Vagina (tissue), 2 donors: ENCODE data around the gene PEX26. TPM values are rescaled to one million over a fixed set of nuclear protein-coding genes. Genes with fewer than 3 reads are reported as not detected.

Source experiments
- DNase-seq, 2 donors: peaks; one replicate each; pipeline ENCODE4 v3.0.0-alpha.2; 2017; ENCODE audit errors: extremely low spot score in 2 of 2
- H3K27ac ChIP-seq: fragments of 200-600 bp; sonication (generic); one replicate; pipeline ENCODE4 v1.5.1; 2019
- H3K27me3 ChIP-seq: fragments of 200-600 bp; sonication (generic); one replicate; pipeline ENCODE4 v1.5.1; 2019
- H3K36me3 ChIP-seq, 2 donors: fragments of 200-600 bp; sonication (generic); one replicate each; pipeline ENCODE4 v1.5.1; 2017 to 2019
- H3K4me1 ChIP-seq: fragments of 200-600 bp; sonication (generic); one replicate; pipeline ENCODE4 v1.5.1; 2019
- H3K4me3 ChIP-seq, 2 donors: fragments of 200-600 bp; sonication (generic); 1 replicate in 1 of 2; 2 replicates in 1 of 2; pipeline ENCODE4 v1.5.1; 2016 to 2019
- H3K9me3 ChIP-seq: fragments of 200-600 bp; sonication (generic); one replicate; pipeline ENCODE4 v1.5.1; 2019
- CTCF ChIP-seq, 3 experiments: fragments of 450-650 bp in 2 of 3; fragments of 200-600 bp in 1 of 3; sonication (generic) in 1 of 3; IDR thresholded peaks; one replicate each; pipeline ENCODE4 v1.5.1; 2017 to 2019; ENCODE audit warnings: antibody characterized with exemption in 3 of 3, mild to moderate bottlenecking in 2 of 3, moderate library complexity in 2 of 3
- POLR2A ChIP-seq, 2 donors: fragments of 450-650 bp; IDR thresholded peaks; one replicate each; pipeline ENCODE4 v1.6.1; 2017; ENCODE audit warnings: antibody characterized with exemption in 2 of 2, mild to moderate bottlenecking in 2 of 2, moderate library complexity in 2 of 2
- POLR2AphosphoS5 ChIP-seq, 2 donors: sonication (generic); formaldehyde crosslinking; IDR thresholded peaks; one replicate each; pipeline ENCODE4 v1.9.0; 2017; ENCODE audit warnings: antibody characterized with exemption in 2 of 2, mild to moderate bottlenecking in 2 of 2, low read depth in 1 of 2; ENCODE audit not compliant: insufficient read depth in 1 of 2
- intact Hi-C: fragments of 100-400 bp; cut with DNase I; formaldehyde crosslinking; loops from one replicate; pipeline ENCODE4 v1.15.1; 2023
- total RNA-seq: library from RNA; depleted of rRNA; stranded (reverse); fragments of >200 nt; gene quantifications from one replicate; pipeline ENCODE4 v1.2.3, GENCODE V29; 2016

Gene PEX26
- total RNA-seq, 1 donor from 2014 or later, result 25.5 TPM

- H3K4me3 ChIP-seq, result no peak overlapping the region
- no peak overlapping the region for H3K27ac ChIP-seq
- intact Hi-C loops, result no loop called here
- H3K36me3 ChIP-seq, result no peaks in the 10 kb centered on the region
- H3K4me1 ChIP-seq, result peaks cover 20% of the 10 kb centered on the region
- no peaks in the 10 kb centered on the region for H3K27me3 ChIP-seq
- H3K9me3 ChIP-seq, result no peaks in the 10 kb centered on the region
- TF ChIP-seq POLR2AphosphoS5 (IDR thresholded peaks at IDR 0.05; ENCODE audit: insufficient read depth in 1 of 2, low read depth in 1 of 2) (no peak), POLR2A (IDR thresholded peaks at IDR 0.05) (no peak), CTCF (IDR thresholded peaks at IDR 0.05) (no peak)
- DNase-seq, result no peak
These were observed 30.4 kb downstream of the PEX26 start for GRCh38 chr22:18108187-18108586.

GRCh38 chr22:18109410-18110193, 31.8 kb downstream of the PEX26 start:
- Histone ChIP-seq H3K36me3 (no peaks in the 10 kb centered on the region), H3K27me3 (no peaks in the 10 kb centered on the region), H3K9me3 (no peaks in the 10 kb centered on the region), H3K4me3 (peak overlapping the region; percentile 47), H3K4me1 (peaks cover 20% of the 10 kb centered on the region), H3K27ac (no peak overlapping the region)
- no peak for DNase-seq
- intact Hi-C loops, result no loop called here
- TF ChIP-seq CTCF (IDR thresholded peaks at IDR 0.05) (no peak), POLR2AphosphoS5 (IDR thresholded peaks at IDR 0.05; ENCODE audit: insufficient read depth in 1 of 2, low read depth in 1 of 2) (no peak), POLR2A (IDR thresholded peaks at IDR 0.05) (no peak)

GRCh38 chr22:18110194-18110953, 32.6 kb downstream of the PEX26 start, which contains the start of gene TUBA8:
Gene TUBA8 (plus strand): TSS chr22:18110809. CDS start chr22:18110866, 57 bp downstream.
- peak within 1 kb of the TSS; percentile 47 for H3K4me3 ChIP-seq
- H3K27me3 ChIP-seq, result no peaks in the 10 kb centered on the region
- DNase-seq, result no peak
- intact Hi-C loops, result no loop called here
- peaks cover 20% of the 10 kb centered on the region for H3K4me1 ChIP-seq
- TF ChIP-seq POLR2A (IDR thresholded peaks at IDR 0.05), result no peak
- no peak for TF ChIP-seq POLR2AphosphoS5 (IDR thresholded peaks at IDR 0.05; ENCODE audit: insufficient read depth in 1 of 2, low read depth in 1 of 2)
- TF ChIP-seq CTCF (IDR thresholded peaks at IDR 0.05), result no peak
- H3K9me3 ChIP-seq, result no peaks in the 10 kb centered on the region
- H3K36me3 ChIP-seq, result no peaks in the 10 kb centered on the region
- H3K27ac ChIP-seq, result no peak within 1 kb of the TSS

GRCh38 chr22:18110954-18111758, 33.4 kb downstream of the PEX26 start:
- TF ChIP-seq CTCF (IDR thresholded peaks at IDR 0.05), result no peak
- no peak for TF ChIP-seq POLR2A (IDR thresholded peaks at IDR 0.05)
- TF ChIP-seq POLR2AphosphoS5 (IDR thresholded peaks at IDR 0.05; ENCODE audit: insufficient read depth in 1 of 2, low read depth in 1 of 2), result no peak
- intact Hi-C loops, result no loop called here

More at GRCh38 chr22:18110954-18111758, 33.4 kb downstream of the PEX26 start:
- Histone ChIP-seq H3K27me3 (no peaks in the 10 kb centered on the region), H3K4me1 (peaks cover 20% of the 10 kb centered on the region), H3K27ac (no peak overlapping the region), H3K9me3 (no peaks in the 10 kb centered on the region), H3K4me3 (peak overlapping the region; percentile 47), H3K36me3 (no peaks in the 10 kb centered on the region)
- no peak for DNase-seq
